ENCODE results near the gene ZNF341.
"Not testable (repeated sequence)": the region's sequence is repeated elsewhere in the genome, so short reads cannot be mapped to it uniquely, and the experiment has no call there.

The ZNF341 gene

GRCh38 chr20:33732166-33732970 lies 572 bp downstream of the ZNF341 start:
- peak; percentile 99 for DNase-seq

GRCh38 chr20:33733654-33734576 lies 2.1 kb downstream of the ZNF341 start:
- DNase-seq = peak; percentile 35

GRCh38 chr20:33736962-33737361 lies 5.2 kb downstream of the ZNF341 start:
- DNase-seq = no peak

- no peak for DNase-seq
Observed at GRCh38 chr20:33739493-33739892, 7.7 kb downstream of the ZNF341 start.

DNA sequence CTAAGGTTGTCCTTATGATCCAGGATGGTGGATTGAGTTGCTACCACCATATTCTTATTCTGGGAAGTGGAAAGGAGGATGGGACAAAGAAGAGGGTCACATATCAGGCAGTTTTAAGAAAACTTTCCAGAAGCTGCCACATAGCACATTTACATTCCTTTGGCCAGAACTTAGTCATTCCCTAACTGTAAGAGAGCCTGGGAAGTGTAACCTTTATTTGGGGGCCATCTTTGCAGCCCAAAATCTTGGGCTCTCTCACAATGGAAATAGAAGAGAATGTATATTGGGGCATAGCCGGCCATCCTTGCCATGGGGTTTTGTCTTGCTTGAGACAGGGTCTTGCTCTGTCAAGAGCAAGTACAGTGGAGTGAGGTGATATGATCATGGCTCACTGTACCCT lies 8.4 kb downstream of the ZNF341 start:
- DNase-seq = no peak

DNA sequence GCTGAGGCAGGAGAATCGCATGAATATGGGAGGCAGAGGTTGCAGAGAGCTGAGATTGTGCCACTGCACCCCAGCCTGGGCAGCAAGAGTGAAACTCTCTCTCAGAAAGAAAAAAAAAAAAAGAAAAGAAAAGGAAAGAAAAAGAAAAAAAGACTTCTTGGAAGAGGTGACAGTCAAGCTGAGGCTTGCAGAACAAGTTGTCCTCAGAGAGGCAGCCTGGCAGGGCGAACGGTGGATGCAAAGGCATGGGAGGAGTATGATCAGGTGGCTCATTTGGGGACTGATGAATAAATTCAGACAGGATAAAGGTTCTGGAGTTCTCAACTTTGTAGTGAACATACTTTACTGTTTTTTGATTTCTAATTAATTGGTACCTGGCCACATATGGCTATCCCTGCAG lies 12.4 kb downstream of the ZNF341 start:
- no peak for DNase-seq

DNA sequence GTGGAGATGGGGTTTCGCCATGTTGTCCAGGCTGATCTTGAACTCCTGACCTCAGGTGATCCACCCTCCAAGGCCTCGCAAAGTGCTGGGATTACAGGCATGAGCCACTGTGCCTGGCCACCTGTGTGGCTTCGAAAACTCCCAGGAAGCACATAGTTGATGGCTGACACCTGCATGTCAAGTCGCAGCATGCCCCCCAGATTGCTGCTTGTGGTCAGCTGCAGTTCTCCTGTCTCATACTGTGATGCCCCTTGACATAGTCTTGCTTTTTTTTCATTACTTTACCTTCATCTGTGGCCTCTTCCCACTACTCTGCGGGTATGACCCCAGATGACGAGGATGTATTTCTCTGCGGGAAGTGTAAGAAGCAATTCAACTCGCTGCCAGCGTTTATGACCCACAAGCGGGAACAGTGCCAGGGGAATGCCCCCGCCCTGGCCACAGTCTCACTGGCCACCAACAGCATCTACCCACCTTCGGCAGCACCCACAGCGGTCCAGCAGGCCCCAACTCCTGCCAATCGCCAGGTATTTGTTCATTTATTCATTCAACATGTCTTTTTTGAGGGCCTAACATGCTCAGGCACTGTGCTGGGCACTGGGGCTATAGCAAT lies 13.1 kb downstream of the ZNF341 start:
- DNase-seq = no peak

DNA sequence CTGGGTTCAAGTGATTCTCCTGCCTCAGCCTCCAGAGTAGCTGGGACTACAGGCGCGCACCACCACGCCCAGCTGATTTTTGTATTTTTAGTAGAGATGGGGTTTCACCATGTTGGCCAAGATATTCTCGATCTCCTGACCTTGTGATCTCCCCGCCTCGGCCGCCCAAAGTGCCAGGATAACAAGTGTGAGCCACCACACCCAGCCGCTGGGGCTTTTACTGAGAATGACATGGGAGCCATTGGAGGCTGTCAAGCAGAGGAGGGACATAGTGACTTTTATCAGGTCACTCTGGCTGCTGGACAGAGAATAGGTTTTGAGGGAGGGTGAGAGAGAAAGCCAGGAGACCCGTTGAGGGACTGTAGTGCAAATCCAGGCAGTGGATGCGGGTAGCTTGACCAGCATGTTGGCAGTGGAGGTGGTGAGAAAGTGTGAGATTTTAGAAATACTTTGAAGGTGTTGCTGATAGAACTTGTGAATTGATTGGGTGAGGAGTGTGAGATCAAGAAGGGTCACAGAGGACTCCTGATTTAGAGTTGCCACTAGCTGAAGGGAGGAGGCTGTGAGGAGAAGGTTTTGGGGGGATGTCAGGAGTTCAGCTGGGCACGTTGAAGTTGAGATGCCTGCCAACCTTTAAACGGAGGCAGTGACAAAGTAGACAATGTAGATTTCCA lies 14.7 kb downstream of the ZNF341 start:
- DNase-seq = no peak

GRCh38 chr20:33751775-33752174 lies 20.0 kb downstream of the ZNF341 start:
- DNase-seq = no peak

DNA sequence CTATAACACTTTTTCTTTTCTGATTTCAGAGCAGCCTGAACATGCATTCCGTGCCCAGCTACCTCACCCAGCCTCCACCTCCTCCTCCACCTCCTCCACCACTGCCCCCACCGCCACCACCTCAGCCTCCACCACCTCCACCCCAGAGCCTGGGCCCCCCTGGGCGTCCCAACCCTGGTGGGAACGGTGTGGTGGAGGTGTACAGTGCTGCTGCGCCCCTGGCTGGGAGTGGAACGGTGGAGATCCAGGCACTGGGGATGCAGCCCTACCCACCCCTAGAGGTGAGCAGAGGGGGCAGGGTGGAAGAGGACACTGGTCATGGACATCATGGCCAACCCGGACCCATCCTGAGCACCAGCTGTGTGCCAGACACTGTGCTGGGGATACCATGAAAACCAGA lies 21.3 kb downstream of the ZNF341 start:
- DNase-seq = no peak

DNA sequence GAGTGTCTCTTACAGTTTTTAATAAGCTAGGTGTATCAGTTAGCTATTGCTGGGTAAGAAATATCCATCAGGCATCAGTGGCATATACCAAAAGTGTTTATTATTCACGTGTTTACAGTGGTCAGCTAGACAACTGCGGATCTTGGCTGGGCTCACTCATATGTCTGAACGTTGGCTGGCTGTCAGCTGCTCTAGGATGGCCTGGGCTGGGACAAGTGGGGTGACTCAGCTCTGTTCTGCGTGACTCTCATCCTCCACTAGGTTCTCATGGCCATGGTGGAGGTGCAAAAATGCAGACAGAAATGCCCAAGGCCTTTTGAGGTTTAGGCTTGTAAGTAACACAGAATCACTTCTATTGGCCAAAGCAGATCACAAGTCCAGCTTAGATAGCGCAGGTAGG lies 22.0 kb downstream of the ZNF341 start:
- DNase-seq = peak; percentile 51

DNA sequence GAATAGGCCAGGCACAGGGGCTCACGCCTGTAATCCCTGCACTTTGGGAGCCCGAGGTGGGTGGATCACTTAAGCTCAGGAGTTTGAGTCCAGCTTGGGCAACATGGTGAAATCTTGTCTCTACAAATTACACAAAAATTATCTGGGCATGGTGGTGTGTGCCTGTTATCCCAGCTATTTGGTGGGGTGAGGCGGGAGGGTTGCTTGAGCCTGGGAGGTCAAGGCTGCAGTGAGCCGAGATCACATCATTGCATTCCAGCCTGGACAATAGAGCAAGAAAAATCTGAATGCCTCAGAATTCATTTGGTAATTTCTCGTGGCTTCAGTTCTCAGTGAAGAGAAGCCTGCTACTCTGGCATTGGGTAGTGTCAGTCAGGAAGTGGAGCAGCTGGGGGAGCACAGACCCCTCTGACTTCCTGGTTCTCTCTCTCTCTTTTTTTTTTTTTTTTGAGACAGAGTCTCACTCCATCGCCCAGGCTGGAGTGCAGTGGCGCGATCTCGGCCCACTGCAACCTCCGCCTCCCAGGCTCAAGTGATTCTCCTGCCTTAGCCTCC lies 24.2 kb downstream of the ZNF341 start:
- DNase-seq = not testable (repeated sequence)

DNA sequence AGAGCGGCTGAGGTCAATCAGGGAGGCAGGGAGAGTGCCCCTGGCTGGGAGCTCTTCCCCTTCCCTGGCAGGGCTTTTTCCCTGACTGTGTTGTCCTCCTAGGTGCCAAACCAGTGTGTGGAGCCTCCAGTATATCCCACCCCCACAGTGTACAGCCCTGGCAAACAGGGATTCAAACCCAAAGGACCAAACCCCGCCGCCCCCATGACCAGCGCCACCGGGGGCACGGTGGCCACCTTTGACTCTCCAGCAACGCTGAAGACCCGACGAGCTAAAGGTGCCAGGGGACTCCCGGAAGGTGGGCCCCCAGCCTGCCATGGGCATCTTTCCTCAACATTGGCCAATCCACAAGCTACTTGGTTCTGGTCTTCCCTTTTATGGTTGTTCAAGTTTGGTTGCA lies 25.2 kb downstream of the ZNF341 start:
- no peak for DNase-seq

GRCh38 chr20:33757458-33757857 lies 25.7 kb downstream of the ZNF341 start:
- no peak for DNase-seq

- no peak for DNase-seq
Observed at GRCh38 chr20:33761698-33762250, 30.0 kb downstream of the ZNF341 start.

- no peak for DNase-seq
Observed at GRCh38 chr20:33765099-33765498, 33.3 kb downstream of the ZNF341 start.

DNA sequence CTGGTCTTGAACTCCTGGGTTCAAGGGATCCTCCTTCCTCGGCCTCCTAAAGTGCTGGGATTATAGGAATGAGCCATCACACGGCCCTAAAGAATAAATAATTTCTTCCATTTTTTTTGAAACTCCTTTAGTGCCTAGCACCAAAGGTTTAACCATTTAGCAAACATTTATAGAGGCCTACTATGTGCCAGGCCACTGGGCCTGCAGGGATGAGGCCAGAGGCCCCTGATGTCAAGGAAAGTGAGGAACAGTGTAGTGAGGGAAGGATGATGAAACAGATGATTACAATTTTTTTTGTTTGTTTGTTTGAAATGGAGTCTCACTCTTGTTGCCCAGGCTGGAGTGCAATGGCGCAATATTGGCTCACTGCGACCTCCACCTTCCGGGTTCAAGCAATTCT lies 33.8 kb downstream of the ZNF341 start:
- no peak for DNase-seq

DNA sequence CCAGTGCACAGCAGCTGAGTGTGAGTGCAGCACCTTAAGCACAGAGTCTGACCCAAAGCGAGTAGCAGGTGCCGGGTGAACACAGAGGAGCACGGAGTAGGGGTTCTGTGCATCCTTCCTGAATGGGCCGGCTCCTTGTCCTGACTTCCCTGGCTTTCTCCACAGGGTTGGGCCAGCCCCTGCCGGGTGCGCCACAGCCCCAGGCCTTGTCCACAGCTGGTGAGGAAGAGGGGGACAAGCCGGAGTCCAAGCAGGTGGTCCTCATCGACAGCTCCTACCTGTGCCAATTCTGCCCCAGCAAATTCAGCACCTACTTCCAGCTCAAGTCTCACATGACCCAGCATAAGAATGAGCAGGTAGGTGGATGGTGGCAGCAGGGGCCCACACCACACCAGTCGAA lies 34.9 kb downstream of the ZNF341 start:
- no peak for DNase-seq

DNA sequence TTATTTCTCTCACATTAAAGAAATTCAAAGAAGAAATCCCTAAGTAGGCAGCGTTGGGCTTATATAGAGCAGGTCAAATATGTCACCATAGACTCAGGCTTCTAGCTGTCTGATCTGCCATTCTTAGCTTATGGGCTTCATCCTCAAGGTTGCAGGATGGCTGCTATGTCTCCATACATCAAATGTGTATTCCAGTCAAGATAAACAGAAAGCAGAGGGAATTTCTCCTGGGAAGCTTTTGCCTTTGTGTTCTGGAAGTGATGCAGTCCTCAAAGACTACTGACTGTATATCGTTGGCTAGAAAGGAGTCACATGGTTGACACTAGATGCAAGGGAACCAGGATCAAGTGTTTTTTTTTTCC lies 36.0 kb downstream of the ZNF341 start:
- no peak for DNase-seq

GRCh38 chr20:33769043-33769442 lies 37.2 kb downstream of the ZNF341 start:
- no peak for DNase-seq

DNA sequence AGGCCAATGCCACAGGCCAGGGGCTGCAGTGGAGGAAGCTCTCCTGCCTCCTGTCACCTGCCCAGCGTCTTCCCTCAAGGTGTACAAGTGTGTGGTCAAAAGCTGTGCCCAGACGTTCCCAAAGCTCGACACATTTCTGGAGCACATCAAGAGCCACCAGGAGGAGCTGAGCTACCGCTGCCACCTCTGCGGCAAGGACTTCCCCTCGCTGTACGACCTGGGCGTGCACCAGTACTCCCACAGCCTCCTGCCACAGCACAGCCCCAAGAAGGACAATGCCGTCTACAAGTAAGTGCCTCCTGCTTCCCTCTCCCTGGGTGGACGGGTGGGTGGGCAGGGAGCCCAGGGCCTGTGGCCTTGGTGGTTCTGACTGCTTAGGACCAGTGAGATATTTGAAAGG lies 38.2 kb downstream of the ZNF341 start:
- no peak for DNase-seq

- DNase-seq = no peak
Observed at GRCh38 chr20:33771938-33772337, 40.1 kb downstream of the ZNF341 start.

DNA sequence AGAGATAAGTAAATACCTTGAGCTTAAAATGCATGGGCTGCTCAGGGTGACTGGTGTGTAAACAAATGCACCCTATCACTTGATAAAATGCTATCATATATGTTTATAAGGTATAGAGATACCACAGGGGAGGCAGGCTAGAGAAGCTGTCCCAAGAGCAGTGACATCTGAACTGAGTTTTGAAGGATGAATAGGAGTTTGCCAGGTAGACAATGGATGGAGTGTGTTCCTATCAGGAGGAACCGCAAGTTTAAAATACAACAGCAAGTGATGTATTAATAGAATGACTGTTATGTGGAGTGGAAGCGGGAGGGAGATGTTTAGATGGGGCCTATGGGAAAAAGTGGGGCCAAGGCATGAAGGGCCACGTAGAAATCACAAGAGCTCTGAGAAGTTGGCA lies 40.6 kb downstream of the ZNF341 start:
- DNase-seq = no peak
